GM12874 (cell line): ENCODE measurements around the gene MRPL48.

Source experiments
- TF ChIP-seq, protein P1 (sequence below): IDR thresholded peaks from 2 replicates; pipeline ENCODE4 v1.5.1; 2011; ENCODE audit warnings: low read depth, mild to moderate bottlenecking, control low read depth, low read length, moderate library complexity; ENCODE audit not compliant: insufficient read depth

MRPL48 gene

GRCh38 chr11:73787643-73788558 lies at the start of gene MRPL48:
MRPL48 (plus strand) TSS chr11:73787874; CDS start chr11:73787972, 98 bp downstream.
- TF ChIP-seq, protein P1, sequence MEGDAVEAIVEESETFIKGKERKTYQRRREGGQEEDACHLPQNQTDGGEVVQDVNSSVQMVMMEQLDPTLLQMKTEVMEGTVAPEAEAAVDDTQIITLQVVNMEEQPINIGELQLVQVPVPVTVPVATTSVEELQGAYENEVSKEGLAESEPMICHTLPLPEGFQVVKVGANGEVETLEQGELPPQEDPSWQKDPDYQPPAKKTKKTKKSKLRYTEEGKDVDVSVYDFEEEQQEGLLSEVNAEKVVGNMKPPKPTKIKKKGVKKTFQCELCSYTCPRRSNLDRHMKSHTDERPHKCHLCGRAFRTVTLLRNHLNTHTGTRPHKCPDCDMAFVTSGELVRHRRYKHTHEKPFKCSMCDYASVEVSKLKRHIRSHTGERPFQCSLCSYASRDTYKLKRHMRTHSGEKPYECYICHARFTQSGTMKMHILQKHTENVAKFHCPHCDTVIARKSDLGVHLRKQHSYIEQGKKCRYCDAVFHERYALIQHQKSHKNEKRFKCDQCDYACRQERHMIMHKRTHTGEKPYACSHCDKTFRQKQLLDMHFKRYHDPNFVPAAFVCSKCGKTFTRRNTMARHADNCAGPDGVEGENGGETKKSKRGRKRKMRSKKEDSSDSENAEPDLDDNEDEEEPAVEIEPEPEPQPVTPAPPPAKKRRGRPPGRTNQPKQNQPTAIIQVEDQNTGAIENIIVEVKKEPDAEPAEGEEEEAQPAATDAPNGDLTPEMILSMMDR, result no peak

GRCh38 chr11:73743045-73743444 lies 44.6 kb upstream of the MRPL48 start:
- TF ChIP-seq, protein P1, result no peak

GRCh38 chr11:73746701-73747100 lies 41.0 kb upstream of the MRPL48 start:
- TF ChIP-seq, protein P1, result no peak

- TF ChIP-seq, protein P1, result no peak
These were observed 39.9 kb upstream of the MRPL48 start for GRCh38 chr11:73747762-73748161.

- TF ChIP-seq, protein P1, result no peak
These were observed 39.4 kb upstream of the MRPL48 start for GRCh38 chr11:73748300-73748699.

DNA sequence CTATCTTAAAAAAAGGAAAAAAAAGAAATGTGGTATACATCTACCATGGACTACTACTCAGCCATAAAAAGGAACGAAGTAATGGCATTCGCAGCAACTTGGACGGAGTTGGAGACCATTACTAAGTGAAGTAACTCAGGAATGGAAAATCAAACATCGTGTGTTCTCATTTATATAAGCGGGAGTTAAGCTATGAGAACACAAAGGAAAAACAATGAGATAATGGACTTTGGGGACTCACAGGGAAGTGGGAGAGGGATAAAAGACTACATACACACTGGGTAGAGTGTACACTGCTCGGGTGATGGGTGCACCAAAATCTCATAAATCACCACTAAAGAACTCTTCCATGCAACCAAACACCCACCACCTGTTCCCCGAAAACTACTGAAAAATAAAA lies 38.6 kb upstream of the MRPL48 start:
- TF ChIP-seq, protein P1, result no peak

DNA sequence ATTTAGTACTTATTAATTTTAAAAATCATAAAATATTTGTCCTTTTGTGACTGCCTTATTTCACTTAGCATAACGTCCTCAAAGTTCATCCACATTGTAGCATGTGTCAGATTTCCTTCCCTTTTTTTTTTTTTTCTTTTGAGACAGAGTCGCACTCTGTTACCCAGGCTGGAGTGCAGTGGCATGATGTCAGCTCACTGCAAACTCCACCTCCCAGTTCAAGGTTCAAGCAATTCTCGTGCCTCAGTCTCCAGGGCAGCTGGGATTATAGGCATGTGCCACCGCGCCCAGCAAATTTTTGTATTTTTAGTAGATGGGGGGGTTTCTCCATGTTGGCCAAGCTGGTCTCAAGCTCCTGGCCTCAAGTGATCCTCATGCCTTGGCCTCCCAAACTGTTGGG lies 37.4 kb upstream of the MRPL48 start:
- TF ChIP-seq, protein P1, result no peak
